GM12878 (cell line): ENCODE results near the gene SCP2. TPM values are rescaled to one million over a fixed set of nuclear protein-coding genes. Genes with fewer than 3 reads are reported as not detected.

ENCODE experiments used
- ATAC-seq: fragments of 200-7000 bp; cut with Tn5 transposase; 3 replicates; pipeline ENCODE4 v1.9.1; 2020; ENCODE audit warnings: mild to moderate bottlenecking, moderate library complexity
- BruUV-seq: library from RNA; stranded (reverse); fragments of 400-500 nt; replicated peaks from 2 replicates; lab custom pipeline; 2021; lab: Mats Ljungman, UMichigan
- CTCF ChIA-PET: fragments of 300-600 bp; sonication (Branson Sonifier 250); formaldehyde crosslinking; extraction: SDS; loops from one replicate; lab custom pipeline; 2021; ENCODE audit warnings: inconsistent platforms; lab: Yijun Ruan, JAX
- POLR2A ChIA-PET: fragments of 350-600 bp; formaldehyde crosslinking; extraction: SDS; loops from one replicate; lab custom pipeline; 2021; ENCODE audit warnings: inconsistent platforms; lab: Charles Lee
- RAD21 ChIA-PET: fragments of 300-600 bp; sonication (Branson Sonifier 250); formaldehyde crosslinking; loops from one replicate; lab custom pipeline; 2023; ENCODE audit warnings: antibody characterized with exemption; ENCODE audit not compliant: unreplicated experiment; lab: Charles Lee
- SMC1A ChIA-PET: fragments of 300-600 bp; sonication (Branson Sonifier 250); formaldehyde crosslinking; loops from one replicate; lab custom pipeline; 2023; ENCODE audit not compliant: unreplicated experiment, uncharacterized antibody; lab: Charles Lee
- DNase-seq: peaks from one replicate; pipeline ENCODE4 v3.0.0-alpha.2; 2011; ENCODE audit warnings: low read depth, low spot score
- FAIRE-seq: peaks from 3 replicates; lab custom pipeline; 2011; peaks lifted over from hg19 to GRCh38; lab: Jason Lieb, UNC
- H2AFZ ChIP-seq: 2 replicates; pipeline ENCODE4 v1.6.0; 2011; ENCODE audit warnings: low read depth, low read length, control low read depth; ENCODE audit not compliant: control insufficient read depth
- H3K27ac ChIP-seq: 2 replicates; pipeline ENCODE4 v1.5.1; 2011; ENCODE audit warnings: control low read depth; ENCODE audit not compliant: control insufficient read depth, insufficient read depth
- H3K27me3 ChIP-seq, 2 experiments: replicated peaks in 1 of 2; 2 replicates each; pipeline versions ENCODE4 v1.6.0 to v1.6.1; 2011; ENCODE audit warnings: low read length in 1 of 2; ENCODE audit not compliant: control insufficient read depth in 2 of 2, insufficient read depth in 2 of 2
- H3K36me3 ChIP-seq, 2 experiments: 2 replicates each; pipeline ENCODE4 v1.5.1; 2011; ENCODE audit warnings: low read length in 1 of 2; ENCODE audit not compliant: control insufficient read depth in 2 of 2, insufficient read depth in 2 of 2
- H3K4me1 ChIP-seq: 2 replicates; pipeline ENCODE4 v1.6.1; 2011; ENCODE audit warnings: mild to moderate bottlenecking, low read length, moderate library complexity, mixed read lengths; ENCODE audit not compliant: control insufficient read depth, insufficient read depth
- H3K4me2 ChIP-seq: 2 replicates; pipeline ENCODE4 v1.6.0; 2011; ENCODE audit warnings: control low read depth; ENCODE audit not compliant: control insufficient read depth, insufficient read depth
- H3K4me3 ChIP-seq: fragments of 200-600 bp; sonication (generic); 2 replicates; pipeline ENCODE4 v1.5.1; 2016
- H3K79me2 ChIP-seq: 2 replicates; pipeline ENCODE4 v1.6.0; 2011; ENCODE audit warnings: low read length; ENCODE audit not compliant: control insufficient read depth, insufficient read depth
- H3K9ac ChIP-seq: 2 replicates; pipeline ENCODE4 v1.8.0; 2011; ENCODE audit warnings: low read length, control low read depth, mixed read lengths; ENCODE audit not compliant: control insufficient read depth, insufficient read depth
- H3K9me3 ChIP-seq: replicated peaks from 3 replicates; pipeline ENCODE4 v1.5.1; 2011; ENCODE audit warnings: mild to moderate bottlenecking, low read length; ENCODE audit not compliant: control insufficient read depth, insufficient read depth
- H4K20me1 ChIP-seq: 2 replicates; pipeline ENCODE4 v1.6.0; 2011; ENCODE audit not compliant: control insufficient read depth, insufficient read depth
- ATF2 ChIP-seq: IDR thresholded peaks from 2 replicates; pipeline ENCODE4 v1.6.1; 2012; ENCODE audit warnings: low read length, inconsistent platforms
- ATF7 ChIP-seq: fragments of 450-650 bp; IDR thresholded peaks from 2 replicates; pipeline ENCODE4 v1.6.1; 2016; ENCODE audit warnings: low read depth, mild to moderate bottlenecking
- EP300 ChIP-seq, 2 experiments: fragments of 150-350 bp in 1 of 2; IDR thresholded peaks; 2 replicates each; pipeline ENCODE4 v1.6.1; 2011 to 2012; ENCODE audit warnings: low read depth in 2 of 2, low read length in 2 of 2, borderline replicate concordance in 1 of 2, improper control_type of control experiment in 1 of 2, inconsistent platforms in 1 of 2; ENCODE audit not compliant: control insufficient read depth in 1 of 2
- HDAC2 ChIP-seq: fragments of 200-600 bp; sonication (generic); IDR thresholded peaks from 2 replicates; pipeline ENCODE4 v1.6.1; 2017
- MXI1 ChIP-seq: fragments of 150-350 bp; IDR thresholded peaks from 2 replicates; pipeline ENCODE4 v1.6.1; 2011; ENCODE audit warnings: low read depth, mild to moderate bottlenecking, inconsistent platforms, low read length, improper control_type of control experiment
- NR2F1 ChIP-seq: fragments of 450-650 bp; conservative IDR thresholded peaks from 2 replicates; pipeline ENCODE4 v1.6.1; 2017; ENCODE audit warnings: mild to moderate bottlenecking
- SPI1 ChIP-seq: IDR thresholded peaks from 2 replicates; pipeline ENCODE4 v1.6.1; 2011; ENCODE audit warnings: low read depth, mild to moderate bottlenecking, low read length, moderate library complexity, borderline replicate concordance; ENCODE audit not compliant: insufficient read depth
- SREBF1 ChIP-seq: IDR thresholded peaks from 2 replicates; pipeline ENCODE4 v1.6.1; 2012; ENCODE audit warnings: mild to moderate bottlenecking, low read length
- TAF1 ChIP-seq: IDR thresholded peaks from 2 replicates; pipeline ENCODE4 v1.6.1; 2011; ENCODE audit warnings: mild to moderate bottlenecking, low read depth, low read length, borderline replicate concordance
- TCF12 ChIP-seq: IDR thresholded peaks from 2 replicates; pipeline ENCODE4 v1.6.1; 2011; ENCODE audit warnings: low read depth, mild to moderate bottlenecking, low read length
- WGBS: methylation state at CpG from one replicate; pipeline ENCODE4 v1.1.6; 2016; ENCODE audit warnings: low lambda C conversion rate; ENCODE audit not compliant: insufficient replicate concordance, insufficient coverage; ENCODE audit errors: missing lambda C conversion rate; 5-methylcytosine and 5-hydroxymethylcytosine counted together
- in situ Hi-C: fragments of 300-500 bp; cut with MboI; formaldehyde crosslinking; loops from 9 replicates; pipeline ENCODE4 v1.14.3; 2018; ENCODE audit warnings: mixed read lengths
- intact Hi-C: fragments of 100-400 bp; cut with micrococcal nuclease; formaldehyde crosslinking; loops from one replicate; pipeline ENCODE4 v1.14.2; 2022; ENCODE audit not compliant: unreplicated experiment
- polyA plus RNA-seq, 11 experiments: library from polyadenylated mRNA; depleted of rRNA in 4 of 11; unstranded in 6 of 11; stranded (reverse) in 5 of 11; fragments of >200 nt; fragmentation: Nextera tagmentation in 4 of 11; fragmentation: Illumina TruSeq in 1 of 11; extraction: Ambion mirVana in 4 of 11; extraction: Trizol in 1 of 11; gene quantifications; 1 replicate in 1 of 11; 2 replicates in 10 of 11; pipeline versions ENCODE4 v1.2.1 to v1.2.3, GENCODE V29; 2011 to 2016; ENCODE audit warnings: inconsistent platforms in 2 of 11, missing spikeins in 2 of 11, low read depth in 1 of 11
- total RNA-seq, 4 experiments: library from RNA; depleted of rRNA in 3 of 4; stranded (reverse); fragments of >200 nt in 3 of 4; fragmentation: Illumina TruSeq in 1 of 4; extraction: Trizol in 1 of 4; gene quantifications; 2 replicates each; pipeline versions ENCODE4 v1.2.1 to v1.2.3, GENCODE V29; 2013 to 2021
- TF ChIP-seq, protein P1 (sequence below): fragments of 450-650 bp; IDR thresholded peaks from 2 replicates; pipeline ENCODE4 v1.6.1; 2017; ENCODE audit warnings: borderline replicate concordance
- TF ChIP-seq, protein P2 (sequence below): IDR thresholded peaks from 2 replicates; pipeline ENCODE4 v1.6.1; 2012; ENCODE audit warnings: low read depth, low read length, improper control_type of control experiment

The SCP2 gene
- total and polyA plus RNA-seq, 10 of the 15 experiments (the other 5 are each of a cell fraction or from before 2014, with no cell fraction given): 74.3 to 327 (median 127) TPM

DNA sequence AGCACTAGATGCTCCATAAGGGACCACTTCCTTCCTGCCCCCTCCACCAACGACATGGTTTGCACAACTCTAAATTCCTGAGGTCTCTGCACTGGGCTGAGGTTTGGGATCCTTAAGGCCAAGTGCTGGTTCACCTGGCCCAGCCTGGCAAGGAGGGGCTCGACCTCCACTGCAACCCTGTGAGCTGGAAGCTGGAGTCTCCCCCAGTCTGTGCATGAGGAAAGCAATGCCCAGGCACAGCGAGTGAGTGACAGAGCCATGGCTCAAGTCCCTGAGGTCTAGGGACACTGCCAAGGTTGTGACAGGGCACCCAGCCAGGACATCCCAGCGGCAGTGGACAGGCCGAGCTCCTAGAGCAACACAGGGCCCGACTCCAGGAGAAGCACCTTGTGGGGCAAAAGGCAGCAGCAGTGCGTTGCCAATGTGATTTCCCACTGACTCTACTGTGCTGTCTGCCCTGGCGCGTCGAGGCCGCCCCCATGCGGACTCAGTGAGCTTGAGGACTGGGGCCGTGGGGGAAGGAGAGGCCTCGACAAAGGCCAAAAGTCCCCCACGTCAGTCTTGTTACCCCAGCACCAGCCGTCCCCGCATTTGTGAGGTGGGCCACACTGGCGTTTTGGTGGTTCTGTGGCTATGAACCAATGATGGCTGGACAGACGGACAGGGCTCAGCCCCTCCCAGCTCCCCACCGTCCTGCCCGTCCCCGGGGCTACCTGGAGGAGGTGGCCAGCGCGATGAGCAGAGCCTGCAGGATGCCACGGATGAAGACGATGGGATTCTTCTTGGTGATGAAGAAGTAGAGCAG, 165.0 kb downstream of the SCP2 start:
- Histone ChIP-seq H4K20me1 (no peaks in the 10 kb centered on the region), H3K79me2 (no peaks in the 10 kb centered on the region), H3K9ac (no peak overlapping the region), H3K27me3 (no peaks in the 10 kb centered on the region; a peak in 1 of 4 replicates), H3K4me1 (no peaks in the 10 kb centered on the region), H3K4me3 (no peak overlapping the region), H3K9me3 (no peaks in the 10 kb centered on the region; the same call in 2 of the 3 replicates), H2AFZ (no peak overlapping the region), H3K36me3 (no peaks in the 10 kb centered on the region), H3K27ac (no peak overlapping the region), H3K4me2 (no peak overlapping the region)
- ChIA-PET POLR2A (no interaction called here), CTCF (no interaction called here), RAD21 (no interaction called here), SMC1A (no interaction called here)
- FAIRE-seq: no peak
- no TSS peak for BruUV-seq
- WGBS: 42% methylated on average over 25 of the region's 26 CpGs
- in situ Hi-C loops (no loop called here), intact Hi-C loops (no loop called here)
- no peak for DNase-seq
- TF ChIP-seq SREBF1: no peak
- no peak for TF ChIP-seq SPI1
- TF ChIP-seq, protein P1, sequence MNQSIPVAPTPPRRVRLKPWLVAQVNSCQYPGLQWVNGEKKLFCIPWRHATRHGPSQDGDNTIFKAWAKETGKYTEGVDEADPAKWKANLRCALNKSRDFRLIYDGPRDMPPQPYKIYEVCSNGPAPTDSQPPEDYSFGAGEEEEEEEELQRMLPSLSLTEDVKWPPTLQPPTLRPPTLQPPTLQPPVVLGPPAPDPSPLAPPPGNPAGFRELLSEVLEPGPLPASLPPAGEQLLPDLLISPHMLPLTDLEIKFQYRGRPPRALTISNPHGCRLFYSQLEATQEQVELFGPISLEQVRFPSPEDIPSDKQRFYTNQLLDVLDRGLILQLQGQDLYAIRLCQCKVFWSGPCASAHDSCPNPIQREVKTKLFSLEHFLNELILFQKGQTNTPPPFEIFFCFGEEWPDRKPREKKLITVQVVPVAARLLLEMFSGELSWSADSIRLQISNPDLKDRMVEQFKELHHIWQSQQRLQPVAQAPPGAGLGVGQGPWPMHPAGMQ: no peak
- TF ChIP-seq TCF12: no peak
- no peak for TF ChIP-seq ATF2
- no peak for TF ChIP-seq MXI1
- TF ChIP-seq NR2F1: no peak
- no peak for TF ChIP-seq HDAC2
- TF ChIP-seq, protein P2, sequence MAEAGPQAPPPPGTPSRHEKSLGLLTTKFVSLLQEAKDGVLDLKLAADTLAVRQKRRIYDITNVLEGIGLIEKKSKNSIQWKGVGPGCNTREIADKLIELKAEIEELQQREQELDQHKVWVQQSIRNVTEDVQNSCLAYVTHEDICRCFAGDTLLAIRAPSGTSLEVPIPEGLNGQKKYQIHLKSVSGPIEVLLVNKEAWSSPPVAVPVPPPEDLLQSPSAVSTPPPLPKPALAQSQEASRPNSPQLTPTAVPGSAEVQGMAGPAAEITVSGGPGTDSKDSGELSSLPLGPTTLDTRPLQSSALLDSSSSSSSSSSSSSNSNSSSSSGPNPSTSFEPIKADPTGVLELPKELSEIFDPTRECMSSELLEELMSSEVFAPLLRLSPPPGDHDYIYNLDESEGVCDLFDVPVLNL: no peak
- TF ChIP-seq EP300 (IDR thresholded peaks at IDR 0.05; ENCODE audit: borderline replicate concordance in 1 of 2, control insufficient read depth in 1 of 2, low read depth in 2 of 2, low read length in 2 of 2): no peak
- TF ChIP-seq TAF1: no peak
- no peak for TF ChIP-seq ATF7
- ATAC-seq: no peak
